SK-N-SH treated with all-trans-retinoic acid at 6 μM for 48 hours (cell line): ENCODE measurements around the gene DNLZ.

Experiments used
- ATAC-seq: fragments of 200-7000 bp; cut with Tn5 transposase; 3 replicates; pipeline ENCODE4 v1.9.1; 2020; ENCODE audit warnings: mild to moderate bottlenecking, moderate library complexity
- ARNTL ChIP-seq: fragments of 450-650 bp; formaldehyde crosslinking; IDR thresholded peaks from 2 replicates; pipeline ENCODE4 v1.5.0; 2020; ENCODE audit warnings: low read depth, mild to moderate bottlenecking, moderate library complexity, borderline replicate concordance
- BACH2 ChIP-seq: fragments of 250-450 bp; sonication (Bioruptor Pico); IDR thresholded peaks from 2 replicates; pipeline ENCODE4 v1.9.0; 2021; ENCODE audit warnings: mild to moderate bottlenecking, borderline replicate concordance
- CREB5 ChIP-seq: fragments of 250-450 bp; sonication (Bioruptor Pico); IDR thresholded peaks from 2 replicates; pipeline ENCODE4 v1.5.1; 2020; ENCODE audit warnings: low read depth, mild to moderate bottlenecking, moderate library complexity
- CSDC2 ChIP-seq: fragments of 250-450 bp; sonication (Bioruptor Pico); IDR thresholded peaks from 2 replicates; pipeline ENCODE4 v1.5.0; 2020; ENCODE audit warnings: mild to moderate bottlenecking, moderate library complexity
- GLIS3 ChIP-seq: fragments of 250-450 bp; sonication (Bioruptor Pico); IDR thresholded peaks from 2 replicates; pipeline ENCODE4 v1.5.0; 2020; ENCODE audit warnings: mild to moderate bottlenecking, moderate library complexity
- ISL1 ChIP-seq: fragments of 250-450 bp; sonication (Bioruptor Pico); IDR thresholded peaks from 2 replicates; pipeline ENCODE4 v2.1.2; 2022; ENCODE audit warnings: mild to moderate bottlenecking, moderate library complexity
- OSR1 ChIP-seq: fragments of 250-450 bp; sonication (Bioruptor Pico); IDR thresholded peaks from 2 replicates; pipeline ENCODE4 v1.8.0; 2022; ENCODE audit warnings: moderate library complexity, mild to moderate bottlenecking, inconsistent platforms
- PATZ1 ChIP-seq: fragments of 250-450 bp; sonication (Bioruptor Pico); IDR thresholded peaks from 2 replicates; pipeline ENCODE4 v1.8.0; 2020; ENCODE audit warnings: mild to moderate bottlenecking, moderate library complexity, borderline replicate concordance
- RARB ChIP-seq: fragments of 250-450 bp; sonication (Bioruptor Pico); IDR thresholded peaks from 2 replicates; pipeline ENCODE4 v1.8.0; 2021; ENCODE audit warnings: mild to moderate bottlenecking, moderate library complexity
- SNAI2 ChIP-seq: fragments of 250-450 bp; sonication (Bioruptor Pico); IDR thresholded peaks from 2 replicates; pipeline ENCODE4 v1.5.0; 2020; ENCODE audit warnings: mild to moderate bottlenecking, moderate library complexity
- TOX ChIP-seq: fragments of 250-450 bp; sonication (Bioruptor Pico); IDR thresholded peaks from 2 replicates; pipeline ENCODE4 v1.8.0; 2021; ENCODE audit warnings: mild to moderate bottlenecking, moderate library complexity, borderline replicate concordance
- TSHZ2 ChIP-seq: fragments of 250-450 bp; sonication (Bioruptor Pico); IDR thresholded peaks from 2 replicates; pipeline ENCODE4 v1.5.0; 2020; ENCODE audit warnings: mild to moderate bottlenecking, moderate library complexity
- ZFP3 ChIP-seq: fragments of 250-450 bp; sonication (Bioruptor Pico); IDR thresholded peaks from 2 replicates; pipeline ENCODE4 v1.5.0; 2020; ENCODE audit warnings: mild to moderate bottlenecking, moderate library complexity
- ZFP30 ChIP-seq: fragments of 450-650 bp; formaldehyde crosslinking; IDR thresholded peaks from 2 replicates; pipeline ENCODE4 v1.5.0; 2022; ENCODE audit warnings: mild to moderate bottlenecking, moderate library complexity
- ZNF565 ChIP-seq: fragments of 450-650 bp; formaldehyde crosslinking; conservative IDR thresholded peaks from 2 replicates; pipeline ENCODE4 v1.5.0; 2020; ENCODE audit warnings: low read depth, mild to moderate bottlenecking, moderate library complexity
- ZNF70 ChIP-seq: fragments of 450-650 bp; formaldehyde crosslinking; IDR thresholded peaks from 2 replicates; pipeline ENCODE4 v1.5.0; 2020; ENCODE audit warnings: mild to moderate bottlenecking, moderate library complexity
- TF ChIP-seq, protein P1 (sequence below): fragments of 250-450 bp; sonication (Bioruptor Pico); IDR thresholded peaks from 2 replicates; pipeline ENCODE4 v1.8.0; 2021; ENCODE audit warnings: low read depth, mild to moderate bottlenecking, moderate library complexity, borderline replicate concordance
- TF ChIP-seq, protein P2 (sequence below): fragments of 250-450 bp; sonication (Bioruptor Pico); IDR thresholded peaks from 2 replicates; pipeline ENCODE4 v1.5.1; 2021; ENCODE audit warnings: mild to moderate bottlenecking, moderate library complexity

Gene DNLZ

GRCh38 chr9:136336881-136337280, 26.7 kb downstream of the DNLZ start:
- TF ChIP-seq SNAI2 (CRISPR knock-in tag) (no peak), GLIS3 (CRISPR knock-in tag) (no peak), ZNF70 (no peak), ISL1 (CRISPR knock-in tag) (no peak)
- no peak for ATAC-seq

DNA sequence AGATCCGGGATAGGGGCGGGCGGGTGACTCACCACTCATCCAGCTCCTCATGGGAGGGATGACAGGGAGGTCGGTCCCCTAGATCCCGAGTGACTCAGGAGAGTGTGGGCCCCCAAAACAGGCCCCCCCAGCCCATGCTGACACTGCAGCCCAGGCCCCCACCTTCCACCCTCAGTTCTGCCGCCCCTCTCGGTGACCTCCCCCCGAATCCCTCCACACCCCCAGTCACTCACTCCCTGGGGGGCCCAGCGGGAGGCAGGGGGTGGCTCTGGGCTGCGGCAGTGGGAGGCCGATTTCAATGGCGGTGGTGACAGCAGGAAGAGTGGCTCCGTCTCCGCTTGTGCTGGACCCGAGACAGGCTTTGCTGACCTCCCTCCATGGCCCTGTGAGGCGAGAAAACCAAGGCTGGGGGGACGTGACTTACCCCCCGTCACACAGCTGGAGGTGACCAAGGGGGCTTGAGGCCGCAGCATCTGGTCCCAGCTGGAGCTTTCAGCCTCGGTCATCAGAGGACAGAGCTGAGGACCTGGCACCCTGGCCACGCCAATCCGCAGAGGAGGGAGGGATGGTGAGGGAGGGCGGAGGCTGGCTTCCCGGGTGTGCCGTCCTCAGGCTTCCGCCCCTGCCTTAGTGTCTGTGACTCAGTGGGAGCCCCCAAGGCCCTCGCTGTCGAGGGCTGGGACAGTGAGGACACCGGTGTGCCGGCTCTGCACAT, 27.2 kb downstream of the DNLZ start:
- TF ChIP-seq CSDC2 (CRISPR knock-in tag) (no peak), ZFP30 (CRISPR knock-in tag) (no peak), ARNTL (CRISPR knock-in tag) (no peak), TSHZ2 (CRISPR knock-in tag) (no peak), CREB5 (CRISPR knock-in tag) (no peak), OSR1 (no peak), SNAI2 (CRISPR knock-in tag) (no peak), GLIS3 (CRISPR knock-in tag) (no peak), ZFP3 (CRISPR knock-in tag) (no peak), BACH2 (no peak), TOX (CRISPR knock-in tag) (no peak), PATZ1 (no peak), RARB (CRISPR knock-in tag) (no peak)
- TF ChIP-seq, protein P1, sequence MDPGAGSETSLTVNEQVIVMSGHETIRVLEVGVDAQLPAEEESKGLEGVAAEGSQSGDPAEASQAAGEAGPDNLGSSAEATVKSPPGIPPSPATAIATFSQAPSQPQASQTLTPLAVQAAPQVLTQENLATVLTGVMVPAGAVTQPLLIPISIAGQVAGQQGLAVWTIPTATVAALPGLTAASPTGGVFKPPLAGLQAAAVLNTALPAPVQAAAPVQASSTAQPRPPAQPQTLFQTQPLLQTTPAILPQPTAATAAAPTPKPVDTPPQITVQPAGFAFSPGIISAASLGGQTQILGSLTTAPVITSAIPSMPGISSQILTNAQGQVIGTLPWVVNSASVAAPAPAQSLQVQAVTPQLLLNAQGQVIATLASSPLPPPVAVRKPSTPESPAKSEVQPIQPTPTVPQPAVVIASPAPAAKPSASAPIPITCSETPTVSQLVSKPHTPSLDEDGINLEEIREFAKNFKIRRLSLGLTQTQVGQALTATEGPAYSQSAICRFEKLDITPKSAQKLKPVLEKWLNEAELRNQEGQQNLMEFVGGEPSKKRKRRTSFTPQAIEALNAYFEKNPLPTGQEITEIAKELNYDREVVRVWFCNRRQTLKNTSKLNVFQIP (CRISPR knock-in tag): no peak
- TF ChIP-seq, protein P2, sequence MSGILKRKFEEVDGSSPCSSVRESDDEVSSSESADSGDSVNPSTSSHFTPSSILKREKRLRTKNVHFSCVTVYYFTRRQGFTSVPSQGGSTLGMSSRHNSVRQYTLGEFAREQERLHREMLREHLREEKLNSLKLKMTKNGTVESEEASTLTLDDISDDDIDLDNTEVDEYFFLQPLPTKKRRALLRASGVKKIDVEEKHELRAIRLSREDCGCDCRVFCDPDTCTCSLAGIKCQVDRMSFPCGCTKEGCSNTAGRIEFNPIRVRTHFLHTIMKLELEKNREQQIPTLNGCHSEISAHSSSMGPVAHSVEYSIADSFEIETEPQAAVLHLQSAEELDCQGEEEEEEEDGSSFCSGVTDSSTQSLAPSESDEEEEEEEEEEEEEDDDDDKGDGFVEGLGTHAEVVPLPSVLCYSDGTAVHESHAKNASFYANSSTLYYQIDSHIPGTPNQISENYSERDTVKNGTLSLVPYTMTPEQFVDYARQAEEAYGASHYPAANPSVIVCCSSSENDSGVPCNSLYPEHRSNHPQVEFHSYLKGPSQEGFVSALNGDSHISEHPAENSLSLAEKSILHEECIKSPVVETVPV (CRISPR knock-in tag): no peak

GRCh38 chr9:136335296-136336155, 28.0 kb downstream of the DNLZ start:
- ATAC-seq: peak; percentile 2; the same call in 2 of the 3 replicates
- TF ChIP-seq ZNF70 (no peak), ZNF565 (CRISPR knock-in tag) (no peak), ISL1 (CRISPR knock-in tag) (no peak), ZFP3 (CRISPR knock-in tag) (no peak), OSR1 (no peak), TSHZ2 (CRISPR knock-in tag) (no peak), CSDC2 (CRISPR knock-in tag) (no peak), ZFP30 (CRISPR knock-in tag) (no peak), BACH2 (no peak)

More for the DNA sequence above, 27.2 kb downstream of the DNLZ start:
- ATAC-seq: peak; percentile 26
